Prostate gland (tissue), 2 donors: ENCODE results near the gene PSMA2.
A peak's percentile ranks its signal among the peaks of the same experiment; 100 is the strongest.

Experiments
- POLR2A ChIP-seq: fragments of 450-650 bp; IDR thresholded peaks from one replicate; pipeline ENCODE4 v1.6.1; 2016; ENCODE audit warnings: antibody characterized with exemption, mild to moderate bottlenecking
- POLR2AphosphoS5 ChIP-seq: sonication (generic); formaldehyde crosslinking; IDR thresholded peaks from one replicate; pipeline ENCODE4 v1.6.1; 2017; ENCODE audit warnings: antibody characterized with exemption
- TF ChIP-seq, protein P1 (sequence below), 4 experiments: fragments of 200-600 bp in 2 of 4; fragments of 450-650 bp in 2 of 4; sonication (generic) in 2 of 4; IDR thresholded peaks; 1 replicate in 3 of 4; 2 replicates in 1 of 4; pipeline ENCODE4 v1.5.1; 2016 to 2019; ENCODE audit warnings: antibody characterized with exemption in 4 of 4, mild to moderate bottlenecking in 2 of 4, moderate library complexity in 2 of 4

DNA sequence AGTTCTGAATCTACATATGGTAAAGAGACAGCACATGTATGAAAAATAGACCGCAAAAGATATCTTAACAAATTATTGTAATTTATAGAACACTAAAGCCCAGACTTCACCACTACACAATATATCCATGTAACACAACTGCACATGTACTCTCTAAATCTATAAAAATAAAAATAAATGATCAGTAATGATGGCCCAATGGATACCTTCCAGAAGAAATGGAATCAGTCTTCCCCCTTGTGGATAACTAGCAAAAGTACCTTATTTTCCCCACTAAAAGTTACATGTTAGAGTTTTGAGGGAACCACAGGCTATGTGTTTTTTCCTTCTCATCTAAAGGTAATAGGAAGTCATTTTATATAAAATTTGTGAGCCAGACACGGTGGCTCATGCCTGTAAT lies 45.8 kb downstream of the PSMA2 start:
- TF ChIP-seq POLR2AphosphoS5 (no peak), POLR2A (no peak)
- TF ChIP-seq, protein P1, sequence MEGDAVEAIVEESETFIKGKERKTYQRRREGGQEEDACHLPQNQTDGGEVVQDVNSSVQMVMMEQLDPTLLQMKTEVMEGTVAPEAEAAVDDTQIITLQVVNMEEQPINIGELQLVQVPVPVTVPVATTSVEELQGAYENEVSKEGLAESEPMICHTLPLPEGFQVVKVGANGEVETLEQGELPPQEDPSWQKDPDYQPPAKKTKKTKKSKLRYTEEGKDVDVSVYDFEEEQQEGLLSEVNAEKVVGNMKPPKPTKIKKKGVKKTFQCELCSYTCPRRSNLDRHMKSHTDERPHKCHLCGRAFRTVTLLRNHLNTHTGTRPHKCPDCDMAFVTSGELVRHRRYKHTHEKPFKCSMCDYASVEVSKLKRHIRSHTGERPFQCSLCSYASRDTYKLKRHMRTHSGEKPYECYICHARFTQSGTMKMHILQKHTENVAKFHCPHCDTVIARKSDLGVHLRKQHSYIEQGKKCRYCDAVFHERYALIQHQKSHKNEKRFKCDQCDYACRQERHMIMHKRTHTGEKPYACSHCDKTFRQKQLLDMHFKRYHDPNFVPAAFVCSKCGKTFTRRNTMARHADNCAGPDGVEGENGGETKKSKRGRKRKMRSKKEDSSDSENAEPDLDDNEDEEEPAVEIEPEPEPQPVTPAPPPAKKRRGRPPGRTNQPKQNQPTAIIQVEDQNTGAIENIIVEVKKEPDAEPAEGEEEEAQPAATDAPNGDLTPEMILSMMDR (IDR thresholded peaks at IDR 0.05) = peak in 2 of 4 experiments; percentile 37 to 40
